LoVo (cell line): ENCODE results near the gene C1QTNF12.

Experiments
- DNase-seq: peaks from one replicate; pipeline ENCODE4 v3.0.0-alpha.2; 2016; ENCODE audit warnings: low spot score

Gene C1QTNF12

GRCh38 chr1:1246577-1247340 is at the start of gene C1QTNF12:
C1QTNF12 (minus strand) TSS chr1:1246722; CDS start chr1:1246690, 32 bp downstream.
- DNase-seq: no peak

DNA sequence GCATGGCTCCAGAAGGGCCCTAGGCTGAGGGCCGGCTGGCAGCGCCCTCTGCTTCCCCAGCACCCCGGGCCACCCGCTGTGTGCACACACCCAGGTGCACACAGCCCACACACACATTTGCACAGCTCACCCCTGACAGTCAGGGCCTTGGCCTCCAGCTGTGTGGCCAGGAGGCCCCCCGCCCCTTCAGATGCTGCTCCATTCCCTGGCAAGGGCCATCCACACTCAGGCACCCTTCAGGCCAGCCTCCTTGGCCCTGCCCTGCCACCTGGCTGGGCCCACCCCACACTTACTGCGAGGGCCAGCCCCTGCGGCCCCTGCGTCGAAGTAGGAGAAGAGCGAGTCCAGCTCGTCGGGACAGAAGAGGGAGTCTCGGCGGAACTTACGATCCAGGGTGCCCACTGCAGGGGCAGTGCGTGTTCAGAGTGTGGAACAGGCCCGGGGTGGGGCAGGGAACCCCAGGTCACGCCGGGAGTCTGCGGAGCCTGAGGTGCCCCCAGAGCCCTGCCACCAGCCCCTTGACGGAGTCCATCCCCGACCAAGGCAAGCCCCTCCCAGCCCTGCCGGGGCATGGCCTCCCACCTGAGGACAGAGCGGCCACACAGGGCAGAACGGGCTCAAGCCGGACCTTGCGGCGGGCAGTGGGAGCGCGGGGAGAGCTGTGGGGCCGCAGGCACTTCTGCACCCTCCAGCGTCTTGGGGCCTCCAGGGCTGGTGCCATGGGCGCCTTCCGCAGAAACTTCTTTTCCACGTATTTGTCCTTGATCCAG is 48.8 kb upstream of the C1QTNF12 start:
- DNase-seq: no peak

GRCh38 chr1:1294250-1294890 is 47.8 kb upstream of the C1QTNF12 start:
- no peak for DNase-seq

- DNase-seq: no peak
These were observed 47.0 kb upstream of the C1QTNF12 start for GRCh38 chr1:1293263-1294249.

DNA sequence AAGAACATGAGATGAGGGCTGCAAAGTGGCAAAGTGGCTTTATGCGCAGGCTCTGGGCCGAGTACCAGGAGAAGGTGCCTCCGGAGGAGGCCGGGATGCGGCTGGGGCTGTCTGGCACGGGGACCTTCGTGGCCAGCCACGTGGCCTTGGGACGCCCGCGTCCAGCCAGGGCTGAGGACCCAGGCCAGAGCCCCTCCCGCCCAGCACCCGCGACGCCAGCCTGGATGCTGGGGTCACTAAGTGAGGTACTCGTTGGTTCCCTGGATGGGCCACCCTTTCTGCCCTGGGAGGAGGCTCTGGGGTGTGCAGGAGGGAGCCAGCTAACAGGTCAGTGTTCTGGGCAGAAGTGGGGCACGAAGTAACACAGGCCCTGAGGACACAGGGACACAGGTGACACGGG is 46.3 kb upstream of the C1QTNF12 start:
- DNase-seq: no peak

DNA sequence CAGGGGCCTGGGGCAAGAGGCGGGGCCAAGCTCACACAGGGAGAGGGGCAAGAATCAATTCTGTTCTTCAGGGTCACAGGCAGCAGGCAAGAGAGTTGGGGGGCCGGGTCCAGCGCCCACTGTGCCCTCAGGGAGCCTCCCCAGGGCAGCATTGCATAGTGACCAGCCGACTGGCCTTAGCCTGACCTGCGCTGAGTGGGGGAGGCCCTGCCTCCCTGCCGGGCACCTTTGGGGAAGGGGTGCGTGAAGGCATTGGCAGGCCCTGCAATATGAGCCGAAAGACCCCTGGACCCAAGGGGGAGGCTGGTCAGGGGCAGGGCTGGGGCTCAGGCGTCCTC is 45.9 kb upstream of the C1QTNF12 start:
- DNase-seq: no peak

GRCh38 chr1:1291548-1292441 is 45.3 kb upstream of the C1QTNF12 start:
- DNase-seq: peak; percentile 52

DNA sequence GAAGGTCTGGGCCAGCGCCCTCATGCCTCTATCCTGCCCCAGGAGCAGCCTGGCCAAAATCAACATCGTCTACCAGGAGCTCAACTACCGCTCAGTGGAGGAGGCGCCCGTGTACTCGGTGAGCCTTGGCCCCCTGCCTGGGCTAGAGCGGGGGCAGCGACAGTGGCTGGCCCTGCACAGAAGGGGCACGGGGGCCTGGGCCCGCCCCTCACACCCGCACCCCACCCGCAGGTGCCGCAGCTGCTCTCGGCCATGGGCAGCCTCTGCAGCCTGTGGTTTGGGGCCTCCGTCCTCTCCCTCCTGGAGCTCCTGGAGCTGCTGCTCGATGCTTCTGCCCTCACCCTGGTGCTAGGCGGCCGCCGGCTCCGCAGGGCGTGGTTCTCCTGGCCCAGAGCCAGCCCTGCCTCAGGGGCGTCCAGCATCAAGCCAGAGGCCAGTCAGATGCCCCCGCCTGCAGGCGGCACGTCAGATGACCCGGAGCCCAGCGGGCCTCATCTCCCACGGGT is 44.6 kb upstream of the C1QTNF12 start:
- no peak for DNase-seq

DNA sequence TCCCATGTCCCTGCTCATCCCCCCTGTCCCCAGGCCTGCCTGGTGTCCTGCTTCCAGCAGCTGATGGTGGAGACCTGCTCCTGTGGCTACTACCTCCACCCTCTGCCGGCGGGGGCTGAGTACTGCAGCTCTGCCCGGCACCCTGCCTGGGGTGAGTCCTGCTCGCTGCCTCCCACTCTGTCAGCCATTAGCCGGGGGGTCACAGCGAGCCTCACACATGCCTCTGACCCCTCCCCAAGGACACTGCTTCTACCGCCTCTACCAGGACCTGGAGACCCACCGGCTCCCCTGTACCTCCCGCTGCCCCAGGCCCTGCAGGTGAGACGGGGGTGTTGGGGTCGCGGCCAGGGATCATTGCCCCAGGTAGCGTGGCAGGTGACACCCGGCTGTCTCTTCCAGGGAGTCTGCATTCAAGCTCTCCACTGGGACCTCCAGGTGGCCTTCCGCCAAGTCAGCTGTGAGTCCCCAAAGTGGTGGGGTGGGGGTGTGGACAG is 43.8 kb upstream of the C1QTNF12 start:
- no peak for DNase-seq

GRCh38 chr1:1287288-1288110 is 41.0 kb upstream of the C1QTNF12 start:
- DNase-seq: no peak

DNA sequence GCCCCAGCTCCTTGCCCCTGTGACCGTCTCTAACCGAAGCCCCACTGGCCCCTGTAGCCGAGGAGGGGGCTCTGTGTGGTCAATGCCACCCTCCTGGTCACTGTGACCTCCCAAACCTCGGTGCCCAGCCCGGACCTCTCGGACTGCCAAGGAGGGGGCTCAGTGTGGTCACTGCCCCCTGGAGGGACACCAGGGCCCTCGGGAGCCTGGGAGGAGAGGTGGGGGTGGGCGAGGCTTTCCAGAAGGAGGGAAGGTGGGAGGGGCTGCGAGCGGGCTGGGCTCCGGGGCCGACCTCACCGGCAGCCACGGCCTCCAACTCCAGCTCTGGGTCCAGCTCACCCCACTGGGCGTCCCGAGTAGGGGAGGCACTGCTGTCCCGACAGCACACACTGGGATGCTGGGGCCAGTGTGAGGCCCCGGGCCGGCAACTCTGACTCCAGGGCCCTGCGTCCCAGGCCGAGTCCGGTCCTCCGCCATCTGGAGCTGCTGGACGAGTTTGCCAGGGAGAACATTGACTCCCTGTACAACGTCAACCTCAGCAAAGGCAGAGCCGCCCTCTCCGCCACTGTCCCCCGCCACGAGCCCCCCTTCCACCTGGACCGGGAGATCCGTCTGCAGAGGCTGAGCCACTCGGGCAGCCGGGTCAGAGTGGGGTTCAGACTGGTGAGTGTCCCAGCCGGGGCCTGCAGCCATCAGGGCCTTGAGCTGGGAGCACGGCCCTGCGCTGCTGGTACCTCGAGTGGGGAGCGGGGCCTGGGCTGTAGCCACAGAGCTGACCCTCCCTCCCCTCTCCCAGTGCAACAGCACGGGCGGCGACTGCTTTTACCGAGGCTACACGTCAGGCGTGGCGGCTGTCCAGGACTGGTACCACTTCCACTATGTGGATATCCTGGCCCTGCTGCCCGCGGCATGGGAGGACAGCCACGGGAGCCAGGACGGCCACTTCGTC is 40.1 kb upstream of the C1QTNF12 start:
- no peak for DNase-seq

DNA sequence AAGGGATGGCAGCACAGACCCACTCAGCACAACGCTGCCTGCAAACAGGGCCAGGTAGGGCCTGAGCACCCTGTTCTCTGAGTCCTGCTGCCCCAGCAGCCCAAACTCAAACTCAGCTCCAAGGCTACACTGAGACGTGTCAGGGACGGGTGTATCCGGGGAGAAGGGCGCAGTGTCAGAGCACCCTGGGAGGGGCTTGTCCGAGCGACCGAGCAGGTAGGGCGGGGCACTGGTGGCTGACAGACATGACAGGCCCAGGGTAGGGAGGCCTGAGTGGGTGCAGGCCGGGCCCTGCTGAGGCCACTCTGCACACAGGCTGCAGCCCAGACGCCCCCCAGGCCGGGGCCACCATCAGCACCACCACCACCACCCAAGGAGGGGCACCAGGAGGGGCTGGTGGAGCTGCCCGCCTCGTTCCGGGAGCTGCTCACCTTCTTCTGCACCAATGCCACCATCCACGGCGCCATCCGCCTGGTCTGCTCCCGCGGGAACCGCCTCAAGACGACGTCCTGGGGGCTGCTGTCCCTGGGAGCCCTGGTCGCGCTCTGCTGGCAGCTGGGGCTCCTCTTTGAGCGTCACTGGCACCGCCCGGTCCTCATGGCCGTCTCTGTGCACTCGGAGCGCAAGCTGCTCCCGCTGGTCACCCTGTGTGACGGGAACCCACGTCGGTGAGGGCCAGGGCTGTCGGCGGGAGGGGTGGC is 39.2 kb upstream of the C1QTNF12 start:
- DNase-seq: no peak

- no peak for DNase-seq
These were observed 38.6 kb upstream of the C1QTNF12 start for GRCh38 chr1:1285102-1285571.

DNA sequence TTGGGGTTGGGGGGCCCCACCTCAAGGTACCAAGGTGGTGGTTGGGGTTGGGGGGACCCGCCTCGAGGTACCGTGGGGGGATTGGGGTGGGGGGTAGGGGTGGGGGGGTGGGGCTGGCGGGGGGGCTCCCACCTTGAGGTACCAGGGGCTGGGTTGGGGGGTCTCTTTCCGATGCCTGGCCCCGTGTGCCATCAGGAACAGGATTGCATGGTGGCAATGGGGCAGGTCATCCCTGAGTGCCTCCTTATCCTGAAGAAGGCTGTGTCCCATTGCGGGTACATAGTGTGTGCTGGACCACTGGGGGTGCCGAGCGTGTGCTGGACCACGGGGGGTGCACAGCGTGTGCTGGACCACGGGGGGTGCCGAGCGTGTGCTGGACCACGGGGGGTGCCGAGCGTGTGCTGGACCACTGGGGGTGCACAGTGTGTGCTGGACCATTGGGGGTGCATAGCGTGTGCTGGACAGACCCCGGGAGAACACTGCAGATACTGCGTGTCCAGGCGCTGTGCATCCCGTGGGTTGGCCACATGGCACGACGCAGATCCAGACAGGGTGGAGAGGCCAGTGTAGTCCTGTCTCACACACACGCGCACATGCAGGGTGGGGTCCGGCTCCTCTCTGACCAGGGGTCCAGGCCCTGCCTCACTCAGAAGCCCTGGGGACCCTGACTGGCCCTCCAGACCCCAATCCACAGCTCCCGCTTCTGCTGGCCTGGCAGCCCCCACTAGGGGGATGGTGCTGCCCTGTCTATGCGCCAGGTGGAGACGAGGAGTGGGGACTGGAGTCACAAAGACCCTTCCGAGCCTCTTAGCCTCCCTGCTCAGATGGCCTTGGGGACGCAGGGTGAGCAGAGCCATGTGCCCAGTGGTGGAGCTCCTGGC is 37.9 kb upstream of the C1QTNF12 start:
- no peak for DNase-seq

GRCh38 chr1:1283821-1284220 is 37.3 kb upstream of the C1QTNF12 start:
- DNase-seq: no peak

- DNase-seq: no peak
These were observed 36.5 kb upstream of the C1QTNF12 start for GRCh38 chr1:1282998-1283397.
